ENCODE results near the gene PPP1R12B.
"Not testable (repeated sequence)": the region's sequence is repeated elsewhere in the genome, so short reads cannot be mapped to it uniquely, and the experiment has no call there.

PPP1R12B gene

GRCh38 chr1:202620036-202620435 lies 271.5 kb downstream of the PPP1R12B start:
- not testable (repeated sequence) for DNase-seq

- DNase-seq: no peak
Observed at GRCh38 chr1:202621446-202621845, 272.9 kb downstream of the PPP1R12B start.

- DNase-seq: no peak
Observed at GRCh38 chr1:202622388-202622787, 273.9 kb downstream of the PPP1R12B start.

GRCh38 chr1:202623075-202623474 lies 274.6 kb downstream of the PPP1R12B start:
- DNase-seq: no peak

- DNase-seq: not testable (repeated sequence)
Observed at GRCh38 chr1:202623476-202623875, 275.0 kb downstream of the PPP1R12B start.

- DNase-seq: no peak
Observed at GRCh38 chr1:202624088-202624780, 275.7 kb downstream of the PPP1R12B start.

GRCh38 chr1:202624781-202625108 lies 276.2 kb downstream of the PPP1R12B start:
- DNase-seq: no peak

- peak in 5 of 6 experiments; percentile 22 to 53 (median 25) for DNase-seq
Observed at GRCh38 chr1:202625416-202626360, 277.2 kb downstream of the PPP1R12B start.

- DNase-seq: not testable (repeated sequence)
Observed at GRCh38 chr1:202627036-202627435, 278.5 kb downstream of the PPP1R12B start.

- DNase-seq: no peak
Observed at GRCh38 chr1:202627841-202628565, 279.5 kb downstream of the PPP1R12B start.

- DNase-seq: no peak
Observed at GRCh38 chr1:202628646-202629215, 280.2 kb downstream of the PPP1R12B start.

- DNase-seq: peak in 3 of 6 experiments; percentile 76 to 83 (median 78)
Observed at GRCh38 chr1:202629257-202629811, 280.8 kb downstream of the PPP1R12B start.

GRCh38 chr1:202630096-202630495 lies 281.6 kb downstream of the PPP1R12B start:
- not testable (repeated sequence) for DNase-seq

GRCh38 chr1:202630541-202630940 lies 282.0 kb downstream of the PPP1R12B start:
- DNase-seq: no peak

- no peak for DNase-seq
Observed at GRCh38 chr1:202631076-202631923, 282.8 kb downstream of the PPP1R12B start.

- DNase-seq: no peak
Observed at GRCh38 chr1:202632241-202632640, 283.7 kb downstream of the PPP1R12B start.

GRCh38 chr1:202636171-202636570 lies 287.7 kb downstream of the PPP1R12B start:
- DNase-seq: not testable (repeated sequence)

- not testable (repeated sequence) for DNase-seq
Observed at GRCh38 chr1:202637321-202638018, 289.0 kb downstream of the PPP1R12B start.

GRCh38 chr1:202638019-202638700 lies 289.7 kb downstream of the PPP1R12B start:
- DNase-seq: no peak

GRCh38 chr1:202638701-202639305 lies 290.3 kb downstream of the PPP1R12B start:
- DNase-seq: not testable (repeated sequence)

Data from stimulated activated naive CD4-positive, alpha-beta T cell (primary cell).